Common myeloid progenitor, CD34-positive (primary cell): ENCODE measurements around the gene UBA6.

Experiments
- CTCF ChIA-PET: fragments of 350-600 bp; sonication (Branson Sonifier 250); formaldehyde crosslinking; loops from one replicate; lab custom pipeline; 2021; ENCODE audit warnings: antibody characterized with exemption; lab: Charles Lee
- POLR2A ChIA-PET: fragments of 350-600 bp; sonication (Branson Sonifier 250); formaldehyde crosslinking; loops from one replicate; lab custom pipeline; 2021; ENCODE audit warnings: antibody characterized with exemption; lab: Charles Lee
- DNase-seq, 3 donors: peaks; one replicate each; pipeline versions ENCODE4 v3.0.0 to v3.0.0-alpha.2; 2013
- H3K27ac ChIP-seq, 2 experiments: 1 replicate in 1 of 2; 2 replicates in 1 of 2; pipeline ENCODE4 v1.7.0; 2013; ENCODE audit warnings: inconsistent platforms in 2 of 2, low read length in 2 of 2, mild to moderate bottlenecking in 2 of 2, low read depth in 1 of 2, moderate library complexity in 1 of 2; ENCODE audit not compliant: severe bottlenecking in 2 of 2, insufficient read depth in 1 of 2, poor library complexity in 1 of 2
- H3K27me3 ChIP-seq, 5 experiments: replicated peaks in 2 of 5; 1 replicate in 3 of 5; 2 replicates in 2 of 5; pipeline versions ENCODE4 v1.6.1 to v1.7.0; 2013; ENCODE audit warnings: low read length in 4 of 5, mild to moderate bottlenecking in 2 of 5, moderate library complexity in 2 of 5, inconsistent platforms in 1 of 5; ENCODE audit not compliant: insufficient read depth in 5 of 5, control insufficient read depth in 4 of 5
- H3K36me3 ChIP-seq, 4 experiments: 1 replicate in 2 of 4; 2 replicates in 2 of 4; pipeline versions ENCODE4 v1.6.1 to v1.7.0; 2013; ENCODE audit warnings: low read length in 3 of 4, control low read depth in 1 of 4, mild to moderate bottlenecking in 1 of 4; ENCODE audit not compliant: control insufficient read depth in 4 of 4, insufficient read depth in 4 of 4
- H3K4me1 ChIP-seq, 4 experiments: 1 replicate in 3 of 4; 2 replicates in 1 of 4; pipeline versions ENCODE4 v1.6.1 to v1.7.1; 2013; ENCODE audit warnings: low read length in 3 of 4, mild to moderate bottlenecking in 3 of 4, control low read depth in 1 of 4, inconsistent platforms in 1 of 4, moderate library complexity in 1 of 4; ENCODE audit not compliant: control insufficient read depth in 4 of 4, insufficient read depth in 4 of 4; ENCODE audit errors: control extremely low read depth in 1 of 4
- H3K4me3 ChIP-seq, 7 experiments: 1 replicate in 4 of 7; 2 replicates in 3 of 7; pipeline versions ENCODE4 v1.5.1 to v1.7.0; 2013; ENCODE audit warnings: mild to moderate bottlenecking in 7 of 7, low read length in 6 of 7, moderate library complexity in 6 of 7, inconsistent platforms in 2 of 7, low read depth in 2 of 7, control low read depth in 1 of 7; ENCODE audit not compliant: insufficient read depth in 4 of 7, control insufficient read depth in 1 of 7; ENCODE audit errors: extremely low read depth in 1 of 7
- H3K9me3 ChIP-seq, 5 experiments: 1 replicate in 4 of 5; 2 replicates in 1 of 5; pipeline versions ENCODE4 v1.6.1 to v1.7.1; 2013; ENCODE audit warnings: low read length in 4 of 5, mild to moderate bottlenecking in 2 of 5, inconsistent platforms in 1 of 5, low read depth in 1 of 5, moderate library complexity in 1 of 5; ENCODE audit not compliant: control insufficient read depth in 4 of 5, insufficient read depth in 2 of 5; ENCODE audit errors: control extremely low read depth in 1 of 5
- WGBS: methylation state at CpG from one replicate; pipeline ENCODE4 v1.1.5; 2013; ENCODE audit not compliant: insufficient coverage; 5-methylcytosine and 5-hydroxymethylcytosine counted together

The UBA6 gene

GRCh38 chr4:67566335-67566734 lies 134.6 kb downstream of the UBA6 start:
- Histone ChIP-seq H3K4me1 (peaks cover 0 to 5% (median 2%) of the 10 kb centered on the region in 4 experiments), H3K27me3 (no peaks in the 10 kb centered on the region), H3K27ac (no peak overlapping the region), H3K9me3 (no peaks in the 10 kb centered on the region), H3K36me3 (no peaks in the 10 kb centered on the region), H3K4me3 (no peak overlapping the region)
- ChIA-PET CTCF (interaction anchor here (1.8 kb wide), 1 partner anchor 14 kb away, joined by 6 read pairs; no protein-coding TSS in a partner anchor), POLR2A (no interaction called here)
- 84% methylated on average over 3 of the region's 3 CpGs for WGBS
- DNase-seq = no peak

- Histone ChIP-seq H3K4me3 (no peak overlapping the region), H3K27ac (no peak overlapping the region), H3K36me3 (no peaks in the 10 kb centered on the region), H3K9me3 (no peaks in the 10 kb centered on the region), H3K27me3 (no peaks in the 10 kb centered on the region), H3K4me1 (peaks cover 0 to 6% (median 1%) of the 10 kb centered on the region in 4 experiments)
- no peak for DNase-seq
- ChIA-PET CTCF (interaction anchor here (1.8 kb wide), 1 partner anchor 13 kb away, joined by 6 read pairs; no protein-coding TSS in a partner anchor), POLR2A (no interaction called here)
Observed at GRCh38 chr4:67565284-67565683, 135.7 kb downstream of the UBA6 start.
